Thoracic aorta (tissue), 2 donors: ENCODE measurements around the gene CD300A. TPM values are rescaled to one million over a fixed set of nuclear protein-coding genes. Genes with fewer than 3 reads are reported as not detected.
A peak's percentile ranks its signal among the peaks of the same experiment; 100 is the strongest.
"Not testable (repeated sequence)": the region's sequence is repeated elsewhere in the genome, so short reads cannot be mapped to it uniquely, and the experiment has no call there.

Experiments used
- ATAC-seq: fragments of 150-250 bp; one replicate; pipeline ENCODE4 v1.8.0; 2017; ENCODE audit warnings: low read depth; ENCODE audit not compliant: insufficient number of reproducible peaks, low FRiP score
- DNase-seq: peaks from one replicate; pipeline ENCODE4 v3.0.0-alpha.2; 2020; ENCODE audit warnings: low spot score
- H3K27ac ChIP-seq, 2 donors: fragments of 200-600 bp; sonication (generic); 1 replicate in 1 of 2; 2 replicates in 1 of 2; pipeline ENCODE4 v1.5.1; 2016; ENCODE audit warnings: mild to moderate bottlenecking in 2 of 2, moderate library complexity in 2 of 2
- H3K27me3 ChIP-seq: fragments of 200-600 bp; sonication (generic); replicated peaks from 2 replicates; pipeline ENCODE4 v1.6.0; 2016; ENCODE audit warnings: mild to moderate bottlenecking; ENCODE audit not compliant: insufficient read depth
- H3K36me3 ChIP-seq: fragments of 200-600 bp; sonication (generic); one replicate; pipeline ENCODE4 v1.5.1; 2016
- H3K4me1 ChIP-seq, 2 donors: fragments of 200-600 bp; sonication (generic); 1 replicate in 1 of 2; 2 replicates in 1 of 2; pipeline versions ENCODE4 v1.5.1 to v1.6.0; 2016; ENCODE audit warnings: low read depth in 2 of 2, mild to moderate bottlenecking in 1 of 2; ENCODE audit not compliant: control insufficient read depth in 1 of 2
- H3K4me3 ChIP-seq: fragments of 200-600 bp; sonication (generic); 2 replicates; pipeline ENCODE4 v1.5.1; 2016; ENCODE audit warnings: mild to moderate bottlenecking
- H3K9me3 ChIP-seq: fragments of 200-600 bp; sonication (generic); 2 replicates; pipeline ENCODE4 v1.5.1; 2016
- CTCF ChIP-seq: fragments of 200-600 bp; sonication (generic); IDR thresholded peaks from one replicate; pipeline ENCODE4 v1.5.1; 2019; ENCODE audit warnings: antibody characterized with exemption
- total RNA-seq, 2 donors: library from RNA; depleted of rRNA; stranded (reverse); fragments of >200 nt; gene quantifications; one replicate each; pipeline versions ENCODE4 v1.1.0 to v1.2.3, GENCODE V29; 2016

The CD300A gene
- total RNA-seq, 2 donors from 2014 or later: 7.7 to 8.0 TPM

- Histone ChIP-seq H3K9me3 (no peaks in the 10 kb centered on the region), H3K27ac (no peak overlapping the region), H3K27me3 (no peaks in the 10 kb centered on the region), H3K36me3 (no peaks in the 10 kb centered on the region), H3K4me1 (no peaks in the 10 kb centered on the region), H3K4me3 (no peak overlapping the region)
- DNase-seq (no peak), ATAC-seq (no peak)
- peak; percentile 89 for TF ChIP-seq CTCF
Observed at GRCh38 chr17:74493331-74493833, 26.9 kb downstream of the CD300A start.

- no peaks in the 10 kb centered on the region for H3K9me3 ChIP-seq
- H3K4me1 ChIP-seq: no peaks in the 10 kb centered on the region
- no peak for TF ChIP-seq CTCF
- no peaks in the 10 kb centered on the region for H3K27me3 ChIP-seq
- H3K4me3 ChIP-seq: no peak overlapping the region
- ATAC-seq (no peak), DNase-seq (no peak)
- H3K27ac ChIP-seq: no peak overlapping the region
- H3K36me3 ChIP-seq: no peaks in the 10 kb centered on the region
Observed at GRCh38 chr17:74497471-74497870, 31.0 kb downstream of the CD300A start.

- ATAC-seq (no peak), DNase-seq (no peak)
- Histone ChIP-seq H3K36me3 (no peaks in the 10 kb centered on the region), H3K4me1 (no peaks in the 10 kb centered on the region), H3K4me3 (no peak overlapping the region), H3K27me3 (no peaks in the 10 kb centered on the region), H3K27ac (no peak overlapping the region), H3K9me3 (no peaks in the 10 kb centered on the region)
- TF ChIP-seq CTCF: no peak
Observed at GRCh38 chr17:74499992-74500391, 33.6 kb downstream of the CD300A start.

GRCh38 chr17:74502861-74503260, 36.4 kb downstream of the CD300A start:
- DNase-seq (no peak), ATAC-seq (no peak)
- TF ChIP-seq CTCF: no peak
- H3K9me3 ChIP-seq: no peaks in the 10 kb centered on the region
- no peaks in the 10 kb centered on the region for H3K27me3 ChIP-seq
- no peaks in the 10 kb centered on the region for H3K4me1 ChIP-seq
- no peak overlapping the region for H3K4me3 ChIP-seq
- H3K27ac ChIP-seq: no peak overlapping the region
- no peaks in the 10 kb centered on the region for H3K36me3 ChIP-seq

GRCh38 chr17:74503949-74504348, 37.5 kb downstream of the CD300A start:
- H3K27me3 ChIP-seq, H3K9me3 ChIP-seq, H3K36me3 ChIP-seq, H3K4me3 ChIP-seq, ATAC-seq, H3K4me1 ChIP-seq, DNase-seq, H3K27ac ChIP-seq: not testable (repeated sequence)

- H3K27me3 ChIP-seq: peaks cover 3% of the 10 kb centered on the region
- H3K36me3 ChIP-seq: no peaks in the 10 kb centered on the region
- ATAC-seq (no peak), DNase-seq (no peak)
- TF ChIP-seq CTCF: no peak
- peaks cover 0 to 3% of the 10 kb centered on the region in 2 donors for H3K4me1 ChIP-seq
- H3K4me3 ChIP-seq: no peak overlapping the region
- H3K27ac ChIP-seq: no peak overlapping the region
- H3K9me3 ChIP-seq: no peaks in the 10 kb centered on the region
Observed at GRCh38 chr17:74508156-74508555, 41.7 kb downstream of the CD300A start.
